ENCODE data around the gene KDM7A.

The KDM7A gene

DNA sequence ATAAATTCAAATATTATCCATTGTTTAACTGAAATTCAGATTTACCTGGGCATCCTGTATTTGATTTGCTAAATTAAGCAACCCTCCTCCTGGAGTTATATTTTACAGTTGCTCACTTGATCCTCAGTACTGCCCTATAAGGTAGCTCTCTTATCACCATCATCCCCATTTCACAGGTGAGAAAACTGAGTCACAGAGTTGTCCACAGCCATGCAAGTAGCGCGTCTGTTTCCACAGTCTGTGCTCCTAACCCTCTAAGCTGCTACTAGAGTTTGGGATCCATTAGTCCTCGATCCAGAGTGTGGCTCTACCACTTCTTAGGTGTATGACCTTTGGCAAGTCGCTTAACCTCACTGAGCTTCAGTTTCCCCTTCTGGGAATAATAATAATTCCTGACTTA, 34.9 kb upstream of the KDM7A start:
- TF ChIP-seq, protein P1, sequence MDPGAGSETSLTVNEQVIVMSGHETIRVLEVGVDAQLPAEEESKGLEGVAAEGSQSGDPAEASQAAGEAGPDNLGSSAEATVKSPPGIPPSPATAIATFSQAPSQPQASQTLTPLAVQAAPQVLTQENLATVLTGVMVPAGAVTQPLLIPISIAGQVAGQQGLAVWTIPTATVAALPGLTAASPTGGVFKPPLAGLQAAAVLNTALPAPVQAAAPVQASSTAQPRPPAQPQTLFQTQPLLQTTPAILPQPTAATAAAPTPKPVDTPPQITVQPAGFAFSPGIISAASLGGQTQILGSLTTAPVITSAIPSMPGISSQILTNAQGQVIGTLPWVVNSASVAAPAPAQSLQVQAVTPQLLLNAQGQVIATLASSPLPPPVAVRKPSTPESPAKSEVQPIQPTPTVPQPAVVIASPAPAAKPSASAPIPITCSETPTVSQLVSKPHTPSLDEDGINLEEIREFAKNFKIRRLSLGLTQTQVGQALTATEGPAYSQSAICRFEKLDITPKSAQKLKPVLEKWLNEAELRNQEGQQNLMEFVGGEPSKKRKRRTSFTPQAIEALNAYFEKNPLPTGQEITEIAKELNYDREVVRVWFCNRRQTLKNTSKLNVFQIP (CRISPR knock-in tag; IDR thresholded peaks at IDR 0.05; ENCODE audit: borderline replicate concordance, low read depth), result no peak
- TF ChIP-seq ZNF8 (CRISPR knock-in tag; IDR thresholded peaks at IDR 0.05) (no peak), TOX (CRISPR knock-in tag; IDR thresholded peaks at IDR 0.05; ENCODE audit: borderline replicate concordance) (no peak), ARNTL (CRISPR knock-in tag; IDR thresholded peaks at IDR 0.05; ENCODE audit: borderline replicate concordance, low read depth) (no peak)
- TF ChIP-seq, protein P2, sequence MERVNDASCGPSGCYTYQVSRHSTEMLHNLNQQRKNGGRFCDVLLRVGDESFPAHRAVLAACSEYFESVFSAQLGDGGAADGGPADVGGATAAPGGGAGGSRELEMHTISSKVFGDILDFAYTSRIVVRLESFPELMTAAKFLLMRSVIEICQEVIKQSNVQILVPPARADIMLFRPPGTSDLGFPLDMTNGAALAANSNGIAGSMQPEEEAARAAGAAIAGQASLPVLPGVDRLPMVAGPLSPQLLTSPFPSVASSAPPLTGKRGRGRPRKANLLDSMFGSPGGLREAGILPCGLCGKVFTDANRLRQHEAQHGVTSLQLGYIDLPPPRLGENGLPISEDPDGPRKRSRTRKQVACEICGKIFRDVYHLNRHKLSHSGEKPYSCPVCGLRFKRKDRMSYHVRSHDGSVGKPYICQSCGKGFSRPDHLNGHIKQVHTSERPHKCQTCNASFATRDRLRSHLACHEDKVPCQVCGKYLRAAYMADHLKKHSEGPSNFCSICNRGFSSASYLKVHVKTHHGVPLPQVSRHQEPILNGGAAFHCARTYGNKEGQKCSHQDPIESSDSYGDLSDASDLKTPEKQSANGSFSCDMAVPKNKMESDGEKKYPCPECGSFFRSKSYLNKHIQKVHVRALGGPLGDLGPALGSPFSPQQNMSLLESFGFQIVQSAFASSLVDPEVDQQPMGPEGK (CRISPR knock-in tag; IDR thresholded peaks at IDR 0.05; ENCODE audit: borderline replicate concordance), result no peak
- ATAC-seq, result no peak

GRCh38 chr7:140209866-140210609, 33.3 kb upstream of the KDM7A start:
- no peak for ATAC-seq
- TF ChIP-seq, protein P1 (CRISPR knock-in tag; IDR thresholded peaks at IDR 0.05; ENCODE audit: borderline replicate concordance, low read depth), result no peak
- TF ChIP-seq ZNF8 (CRISPR knock-in tag; IDR thresholded peaks at IDR 0.05), result no peak

GRCh38 chr7:140206616-140207389, 30.0 kb upstream of the KDM7A start:
- ATAC-seq, result no peak

More at GRCh38 chr7:140206616-140207389, 30.0 kb upstream of the KDM7A start:
- no peak for TF ChIP-seq CREB5 (CRISPR knock-in tag; IDR thresholded peaks at IDR 0.05; ENCODE audit: low read depth)
- TF ChIP-seq OSR1 (CRISPR knock-in tag; IDR thresholded peaks at IDR 0.05), result no peak
- TF ChIP-seq, protein P2 (CRISPR knock-in tag; IDR thresholded peaks at IDR 0.05; ENCODE audit: borderline replicate concordance), result no peak
- no peak for TF ChIP-seq CSRNP3 (CRISPR knock-in tag; IDR thresholded peaks at IDR 0.05)
- TF ChIP-seq TOX (CRISPR knock-in tag; IDR thresholded peaks at IDR 0.05; ENCODE audit: borderline replicate concordance), result no peak
- no peak for TF ChIP-seq ZNF8 (CRISPR knock-in tag; IDR thresholded peaks at IDR 0.05)
- TF ChIP-seq ESRRG (CRISPR knock-in tag; IDR thresholded peaks at IDR 0.05), result no peak
- TF ChIP-seq, protein P1 (CRISPR knock-in tag; IDR thresholded peaks at IDR 0.05; ENCODE audit: borderline replicate concordance, low read depth), result no peak

Data from SK-N-SH treated with all-trans-retinoic acid at 6 μM for 48 hours (cell line).